Muscle of leg (tissue), 11 donors: ENCODE measurements around the gene KLC1. TPM values are rescaled to one million over a fixed set of nuclear protein-coding genes. Genes with fewer than 3 reads are reported as not detected.
"Not testable (repeated sequence)": the region's sequence is repeated elsewhere in the genome, so short reads cannot be mapped to it uniquely, and the experiment has no call there.

Source experiments
- DNase-seq: peaks from one replicate; pipeline ENCODE4 v3.0.0; 2013
- H3K27ac ChIP-seq: one replicate; pipeline ENCODE4 v1.5.1; 2013; ENCODE audit warnings: mild to moderate bottlenecking, low read length, control low read depth
- H3K27me3 ChIP-seq: one replicate; pipeline ENCODE4 v1.6.1; 2013; ENCODE audit warnings: low read length; ENCODE audit not compliant: control insufficient read depth, insufficient read depth
- H3K36me3 ChIP-seq: one replicate; pipeline ENCODE4 v1.6.1; 2013; ENCODE audit warnings: low read length; ENCODE audit not compliant: control insufficient read depth, insufficient read depth
- H3K4me1 ChIP-seq: one replicate; pipeline ENCODE4 v1.6.1; 2013; ENCODE audit warnings: low read length; ENCODE audit not compliant: control insufficient read depth, insufficient read depth
- H3K4me3 ChIP-seq: one replicate; pipeline ENCODE4 v1.5.1; 2013; ENCODE audit warnings: low read length, control low read depth
- H3K9me3 ChIP-seq: replicated peaks from 2 replicates; pipeline ENCODE4 v1.6.1; 2013; ENCODE audit warnings: low read depth, low read length; ENCODE audit not compliant: control insufficient read depth
- WGBS: methylation state at CpG from one replicate; pipeline ENCODE4 v1.1.5; 2013; ENCODE audit warnings: missing lambda C conversion rate; ENCODE audit not compliant: insufficient coverage; 5-methylcytosine and 5-hydroxymethylcytosine counted together
- polyA plus RNA-seq, 8 donors: library from polyadenylated mRNA; unstranded; fragments of 120-200 nt; gene quantifications; one replicate each; pipeline versions ENCODE4 v1.2.1 to v1.2.3, GENCODE V29; 2013; ENCODE audit warnings: inconsistent platforms in 1 of 8, low replicate concordance in 1 of 8; ENCODE audit not compliant: insufficient read length in 8 of 8, insufficient read depth in 1 of 8
- total RNA-seq: library from RNA; stranded (reverse); fragments of 120-200 nt; gene quantifications from one replicate; pipeline ENCODE4 v1.2.4, GENCODE V29; 2013

The KLC1 gene
- total and polyA plus RNA-seq, 9 donors: 82.9 to 115 (median 104) TPM

- Histone ChIP-seq H3K4me3 (no peak overlapping the region), H3K36me3 (peaks cover 63% of the 10 kb centered on the region), H3K27me3 (no peaks in the 10 kb centered on the region), H3K4me1 (peaks cover 29% of the 10 kb centered on the region), H3K27ac (no peak overlapping the region), H3K9me3 (no peaks in the 10 kb centered on the region)
- 90% methylated on average over 2 of the region's 4 CpGs for WGBS
- DNase-seq: no peak
Observed at GRCh38 chr14:103687712-103688111, 58.7 kb downstream of the KLC1 start.

GRCh38 chr14:103688441-103688840 lies 59.4 kb downstream of the KLC1 start:
- H3K27ac ChIP-seq: no peak overlapping the region
- WGBS: 93% methylated on average over 2 of the region's 5 CpGs
- H3K36me3 ChIP-seq: peaks cover 63% of the 10 kb centered on the region
- H3K9me3 ChIP-seq: no peaks in the 10 kb centered on the region
- peaks cover 36% of the 10 kb centered on the region for H3K4me1 ChIP-seq
- no peak overlapping the region for H3K4me3 ChIP-seq
- H3K27me3 ChIP-seq: no peaks in the 10 kb centered on the region
- no peak for DNase-seq

DNA sequence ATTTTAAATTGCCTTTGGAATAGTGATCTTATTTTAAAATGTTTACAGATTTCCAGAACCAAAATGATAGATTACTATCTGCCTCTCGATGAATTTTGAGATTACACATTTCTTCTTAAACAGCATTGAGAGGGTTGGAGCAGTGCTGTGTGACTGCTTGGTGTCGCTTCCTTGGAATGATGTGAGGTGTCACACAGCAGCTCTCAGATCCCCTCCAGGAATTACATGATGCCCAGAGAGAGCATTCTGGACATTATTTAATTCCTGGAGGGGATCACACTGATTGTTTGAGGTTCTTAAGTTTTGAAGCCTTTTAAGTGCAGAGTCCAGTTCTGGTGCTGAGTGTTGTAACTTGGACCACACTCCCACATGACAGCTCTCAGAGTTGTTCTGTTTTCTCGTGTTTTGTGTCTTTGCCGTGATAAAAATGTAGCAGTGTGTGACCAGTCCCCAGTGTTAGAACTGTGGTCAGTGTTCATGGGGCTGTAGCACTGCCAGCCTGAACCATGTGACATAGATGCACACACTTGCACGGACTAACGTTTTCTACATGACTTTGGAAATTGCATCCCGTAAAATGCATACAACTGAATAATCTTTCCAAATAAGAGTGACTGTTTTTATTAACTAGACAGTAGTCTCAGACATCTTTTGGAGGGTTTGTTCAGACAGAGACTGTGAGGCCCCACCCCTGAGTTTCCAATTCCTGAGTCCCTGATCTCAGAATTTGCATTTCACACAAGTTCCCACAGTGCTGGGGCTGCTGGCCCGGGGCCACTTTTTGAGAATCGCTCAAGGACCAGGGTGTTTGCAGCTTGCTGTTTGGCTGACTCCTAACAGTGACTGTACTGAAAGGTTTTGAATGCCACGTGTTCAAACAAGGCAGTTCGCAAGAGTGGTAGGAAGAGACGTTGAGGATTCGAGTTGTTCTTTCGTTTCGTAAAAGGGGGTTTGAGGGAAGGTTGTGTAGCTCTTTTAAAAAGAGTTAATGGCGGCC lies 60.2 kb downstream of the KLC1 start:
- WGBS: 75% methylated on average over 12 of the region's 16 CpGs
- H3K4me3 ChIP-seq: no peak overlapping the region
- peaks cover 67% of the 10 kb centered on the region for H3K36me3 ChIP-seq
- H3K27me3 ChIP-seq: no peaks in the 10 kb centered on the region
- H3K9me3 ChIP-seq: no peaks in the 10 kb centered on the region
- no peak for DNase-seq
- H3K4me1 ChIP-seq: peaks cover 32% of the 10 kb centered on the region
- H3K27ac ChIP-seq: no peak overlapping the region

DNA sequence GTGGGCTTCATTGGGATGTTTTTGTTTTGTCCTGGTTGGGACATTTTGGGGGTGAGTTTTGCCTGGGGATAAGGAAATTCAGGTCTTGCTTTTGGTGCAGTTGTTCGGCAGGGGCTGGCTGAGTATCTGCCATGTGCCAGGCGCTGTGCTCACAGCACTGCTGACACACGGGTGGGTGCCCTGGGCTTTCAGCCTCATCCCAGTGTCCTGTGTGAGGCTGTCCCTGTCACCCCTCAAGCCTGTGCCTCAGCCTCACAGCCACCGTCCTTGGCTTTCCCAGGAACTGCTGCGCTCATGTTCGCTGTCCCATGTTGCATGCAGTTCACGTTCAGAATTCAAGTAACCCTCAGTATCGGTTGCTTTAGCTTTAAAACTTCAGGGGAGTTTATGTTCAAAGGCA lies 61.3 kb downstream of the KLC1 start:
- Histone ChIP-seq H3K4me3 (no peak overlapping the region), H3K27me3 (no peaks in the 10 kb centered on the region), H3K4me1 (peaks cover 28% of the 10 kb centered on the region), H3K27ac (no peak overlapping the region), H3K9me3 (no peaks in the 10 kb centered on the region), H3K36me3 (peaks cover 67% of the 10 kb centered on the region)
- no peak for DNase-seq
- 84% methylated on average over 7 of the region's 8 CpGs for WGBS

- Histone ChIP-seq H3K36me3 (peaks cover 57% of the 10 kb centered on the region), H3K4me1 (peaks cover 38% of the 10 kb centered on the region)
- H3K4me3 ChIP-seq, H3K9me3 ChIP-seq, H3K27me3 ChIP-seq, H3K27ac ChIP-seq, DNase-seq: not testable (repeated sequence)
- 86% methylated on average over 4 of the region's 5 CpGs for WGBS
Observed at GRCh38 chr14:103691655-103692054, 62.6 kb downstream of the KLC1 start.

GRCh38 chr14:103692159-103692558 lies 63.1 kb downstream of the KLC1 start:
- no peak for DNase-seq
- Histone ChIP-seq H3K4me3 (no peak overlapping the region), H3K27me3 (no peaks in the 10 kb centered on the region), H3K4me1 (peaks cover 43% of the 10 kb centered on the region), H3K27ac (no peak overlapping the region), H3K9me3 (no peaks in the 10 kb centered on the region), H3K36me3 (peaks cover 52% of the 10 kb centered on the region)
- 87% methylated on average over 10 of the region's 17 CpGs for WGBS

DNA sequence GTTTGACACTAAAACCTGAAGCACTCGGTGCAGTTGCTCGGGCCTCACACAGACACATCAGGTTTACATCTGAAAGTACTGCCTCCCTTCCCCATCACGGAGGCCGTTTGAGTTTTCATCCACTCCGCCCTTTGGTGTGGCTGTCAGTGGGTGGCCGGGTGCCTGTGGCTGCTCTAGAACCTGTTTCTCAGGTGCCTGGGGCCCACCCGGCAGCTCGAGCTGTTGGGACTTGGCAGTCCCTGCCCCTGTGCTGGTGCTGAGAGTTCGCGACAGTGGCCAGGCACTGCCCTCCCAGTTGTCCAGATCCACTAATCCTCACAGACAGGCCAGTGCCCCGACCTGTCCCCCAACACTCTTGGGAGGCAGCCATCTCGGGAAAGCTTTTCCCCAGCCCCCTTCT lies 63.9 kb downstream of the KLC1 start:
- Histone ChIP-seq H3K27ac (no peak overlapping the region), H3K36me3 (peaks cover 49% of the 10 kb centered on the region), H3K27me3 (no peaks in the 10 kb centered on the region), H3K4me3 (no peak overlapping the region), H3K4me1 (peaks cover 50% of the 10 kb centered on the region), H3K9me3 (no peaks in the 10 kb centered on the region)
- WGBS: 81% methylated on average over 10 of the region's 12 CpGs
- no peak for DNase-seq

GRCh38 chr14:103693515-103693914 lies 64.5 kb downstream of the KLC1 start:
- Histone ChIP-seq H3K36me3 (peaks cover 49% of the 10 kb centered on the region), H3K27ac (no peak overlapping the region), H3K27me3 (no peaks in the 10 kb centered on the region), H3K4me3 (no peak overlapping the region), H3K9me3 (no peaks in the 10 kb centered on the region), H3K4me1 (peaks cover 56% of the 10 kb centered on the region)
- DNase-seq: no peak
- 93% methylated on average over 20 of the region's 22 CpGs for WGBS

DNA sequence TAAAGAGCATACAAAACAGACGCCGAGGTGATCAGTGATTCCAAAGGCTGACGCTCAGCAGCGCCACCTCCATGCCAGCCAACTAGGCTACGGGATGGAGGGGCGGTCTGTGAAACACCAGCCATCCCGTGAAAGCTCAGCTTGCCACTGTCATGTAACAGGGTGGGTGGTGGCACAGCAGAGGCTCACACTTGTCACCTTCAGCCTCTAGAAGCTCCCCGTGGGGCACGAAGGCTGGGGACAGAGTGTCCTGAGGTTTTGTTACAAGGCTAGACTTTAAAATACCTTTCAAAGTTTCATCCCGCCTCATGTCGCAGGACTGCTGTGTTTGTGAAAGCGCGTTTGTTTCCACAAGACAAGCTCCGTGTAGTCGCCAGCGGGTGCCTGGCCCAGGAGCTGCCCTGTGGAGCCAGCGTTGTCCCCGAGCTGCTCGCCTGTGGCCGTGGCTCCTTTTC lies 65.6 kb downstream of the KLC1 start:
- 89% methylated on average over 17 of the region's 20 CpGs for WGBS
- H3K4me1 ChIP-seq: peaks cover 60% of the 10 kb centered on the region
- no peaks in the 10 kb centered on the region for H3K9me3 ChIP-seq
- H3K36me3 ChIP-seq: peaks cover 54% of the 10 kb centered on the region
- DNase-seq: no peak
- H3K27ac ChIP-seq: no peak overlapping the region
- H3K4me3 ChIP-seq: no peak overlapping the region
- no peaks in the 10 kb centered on the region for H3K27me3 ChIP-seq

GRCh38 chr14:103695296-103696069 lies 66.5 kb downstream of the KLC1 start:
- Histone ChIP-seq H3K4me3 (no peak overlapping the region), H3K27ac (peak overlapping the region; percentile 69), H3K27me3 (no peaks in the 10 kb centered on the region), H3K36me3 (peaks cover 57% of the 10 kb centered on the region), H3K9me3 (no peaks in the 10 kb centered on the region), H3K4me1 (peaks cover 67% of the 10 kb centered on the region)
- 58% methylated on average over 3 of the region's 14 CpGs for WGBS
- no peak for DNase-seq
